NT2/D1 (cell line): ENCODE results near the gene NCKAP1.

Experiments used
- DNase-seq: peaks from one replicate; pipeline ENCODE4 v3.0.0-alpha.2; 2011; ENCODE audit warnings: low read depth, low spot score
- H3K27me3 ChIP-seq: 2 replicates; pipeline ENCODE4 v1.6.0; 2011; ENCODE audit warnings: mild to moderate bottlenecking; ENCODE audit not compliant: insufficient read length, insufficient read depth
- H3K36me3 ChIP-seq: 2 replicates; pipeline ENCODE4 v1.6.1; 2011; ENCODE audit warnings: mild to moderate bottlenecking, low read length, mixed read lengths; ENCODE audit not compliant: insufficient read depth, insufficient read length
- H3K4me1 ChIP-seq: 2 replicates; pipeline ENCODE4 v1.5.1; 2011; ENCODE audit not compliant: insufficient read depth, insufficient read length
- H3K4me3 ChIP-seq: 2 replicates; pipeline ENCODE4 v1.5.1; 2011; ENCODE audit warnings: low read depth; ENCODE audit not compliant: insufficient read length
- H3K9ac ChIP-seq: 2 replicates; pipeline ENCODE4 v1.6.0; 2011; ENCODE audit warnings: low read depth; ENCODE audit not compliant: insufficient read length
- H3K9me3 ChIP-seq: 2 replicates; pipeline ENCODE4 v1.5.1; 2011; ENCODE audit warnings: mild to moderate bottlenecking, low read length; ENCODE audit not compliant: insufficient read depth
- SUZ12 ChIP-seq: IDR thresholded peaks from 2 replicates; pipeline ENCODE4 v1.6.1; 2011; ENCODE audit not compliant: insufficient read length, insufficient read depth; ENCODE audit errors: extremely low read depth
- YY1 ChIP-seq: IDR thresholded peaks from 2 replicates; pipeline ENCODE4 v1.6.1; 2011; ENCODE audit not compliant: insufficient read length, insufficient read depth
- ZNF274 ChIP-seq: IDR thresholded peaks from 2 replicates; pipeline ENCODE4 v1.6.1; 2011; ENCODE audit warnings: mild to moderate bottlenecking, low read depth, low read length

Gene NCKAP1

DNA sequence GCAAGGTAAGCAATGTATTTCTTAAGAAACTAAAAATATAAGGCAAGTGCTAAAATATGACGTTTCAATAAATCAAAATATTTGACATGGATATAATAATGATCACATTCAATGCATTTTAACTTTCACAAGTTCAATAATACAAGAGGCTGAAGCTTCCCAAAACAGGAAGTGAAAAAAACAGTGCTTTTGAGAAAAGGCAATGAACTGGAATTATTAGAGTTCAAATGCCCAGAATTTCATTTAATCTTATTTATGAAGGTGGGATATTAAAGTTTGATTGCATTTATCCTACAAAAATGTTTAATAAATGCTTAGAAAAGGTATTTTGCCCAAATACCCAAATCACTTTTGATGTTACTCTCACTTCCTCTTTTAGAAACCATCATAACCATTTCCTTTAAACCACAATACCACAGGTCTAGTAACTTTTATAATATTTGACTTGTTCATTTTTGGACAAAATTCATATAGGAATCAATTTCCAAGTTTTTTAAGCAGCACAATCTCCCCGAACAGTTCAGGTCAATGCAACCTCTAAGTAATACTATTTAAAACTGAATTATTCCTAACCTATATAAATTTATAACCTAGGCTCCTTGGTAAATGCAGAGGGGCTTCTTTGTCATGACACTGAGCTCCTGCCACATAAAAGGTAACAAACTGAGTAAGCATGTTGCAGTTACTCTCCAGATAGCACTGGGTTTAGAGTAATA lies 2.1 kb downstream of the NCKAP1 start:
- TF ChIP-seq ZNF274 (no peak), SUZ12 (no peak), YY1 (no peak)
- H3K9me3 ChIP-seq: no peaks in the 10 kb centered on the region
- no peaks in the 10 kb centered on the region for H3K4me1 ChIP-seq
- peak overlapping the region; percentile 74 for H3K4me3 ChIP-seq
- peaks cover 17% of the 10 kb centered on the region for H3K27me3 ChIP-seq
- no peak for DNase-seq
- H3K9ac ChIP-seq: peak overlapping the region; percentile 86
- H3K36me3 ChIP-seq: peaks cover 3% of the 10 kb centered on the region

- H3K4me3 ChIP-seq: peak overlapping the region; percentile 10
- no peak for TF ChIP-seq SUZ12
- no peak for TF ChIP-seq ZNF274
- TF ChIP-seq YY1: no peak
- H3K9me3 ChIP-seq: no peaks in the 10 kb centered on the region
- H3K36me3 ChIP-seq: peaks cover 3% of the 10 kb centered on the region
- peak overlapping the region; percentile 86 for H3K9ac ChIP-seq
- H3K27me3 ChIP-seq: peaks cover 17% of the 10 kb centered on the region
- H3K4me1 ChIP-seq: no peaks in the 10 kb centered on the region
- DNase-seq: no peak
Measured at GRCh38 chr2:183035298-183035953, 2.8 kb downstream of the NCKAP1 start.

- Histone ChIP-seq H3K4me1 (no peaks in the 10 kb centered on the region), H3K4me3 (no peak overlapping the region), H3K27me3 (peaks cover 12% of the 10 kb centered on the region), H3K9me3 (no peaks in the 10 kb centered on the region), H3K9ac (no peak overlapping the region), H3K36me3 (peaks cover 3% of the 10 kb centered on the region)
- TF ChIP-seq SUZ12 (no peak), ZNF274 (no peak), YY1 (no peak)
- DNase-seq: no peak
Measured at GRCh38 chr2:183034806-183035205, 3.5 kb downstream of the NCKAP1 start.

- Histone ChIP-seq H3K9ac (no peak overlapping the region), H3K36me3 (peaks cover 3% of the 10 kb centered on the region), H3K4me1 (no peaks in the 10 kb centered on the region), H3K4me3 (no peak overlapping the region), H3K27me3 (peaks cover 3% of the 10 kb centered on the region), H3K9me3 (no peaks in the 10 kb centered on the region)
- TF ChIP-seq ZNF274 (no peak), SUZ12 (no peak), YY1 (no peak)
- no peak for DNase-seq
Measured at GRCh38 chr2:183033951-183034350, 4.3 kb downstream of the NCKAP1 start.

DNA sequence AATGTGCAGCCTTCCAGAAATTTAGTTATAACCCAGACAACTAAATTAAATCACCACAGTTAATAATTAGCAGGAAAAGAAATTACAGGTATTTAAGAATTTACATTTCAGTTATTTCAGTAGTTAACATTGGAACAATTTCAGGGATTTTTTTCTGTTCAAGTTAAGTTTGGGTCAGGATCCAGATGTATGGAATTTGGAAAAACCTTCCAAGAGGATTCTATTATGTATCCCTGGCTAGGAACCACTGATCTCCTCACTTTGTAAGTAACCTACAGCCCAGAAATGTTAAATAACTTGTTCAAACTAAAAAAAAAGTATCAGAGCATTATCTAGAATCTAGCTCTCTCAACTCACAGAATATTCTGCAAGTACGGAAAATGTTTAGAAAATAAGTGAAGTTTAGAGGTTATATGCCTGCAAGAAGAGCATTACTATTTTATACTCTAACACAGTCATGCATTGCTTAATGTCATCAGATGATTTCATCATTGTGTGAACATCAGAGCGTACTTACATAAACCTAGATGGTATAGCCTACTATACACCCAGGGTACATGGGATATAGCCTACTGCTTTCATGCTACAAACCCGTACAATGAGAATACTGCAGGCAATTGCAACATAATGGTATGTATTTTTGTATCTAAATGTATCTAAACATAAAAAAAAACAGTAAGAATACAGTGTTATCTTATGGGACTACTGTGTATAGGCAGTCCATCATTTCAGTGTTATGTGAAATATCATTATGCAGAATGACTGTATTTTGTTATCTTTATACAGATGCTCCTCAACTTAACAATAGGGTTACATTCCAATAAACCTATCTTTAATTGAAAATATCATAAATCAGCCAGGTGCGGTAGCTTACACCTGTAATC lies 6.1 kb downstream of the NCKAP1 start:
- Histone ChIP-seq H3K9ac (no peak overlapping the region), H3K9me3 (no peaks in the 10 kb centered on the region), H3K4me1 (no peaks in the 10 kb centered on the region), H3K4me3 (no peak overlapping the region), H3K27me3 (no peaks in the 10 kb centered on the region), H3K36me3 (peaks cover 3% of the 10 kb centered on the region)
- DNase-seq: no peak
- no peak for TF ChIP-seq SUZ12
- no peak for TF ChIP-seq ZNF274
- no peak for TF ChIP-seq YY1

DNA sequence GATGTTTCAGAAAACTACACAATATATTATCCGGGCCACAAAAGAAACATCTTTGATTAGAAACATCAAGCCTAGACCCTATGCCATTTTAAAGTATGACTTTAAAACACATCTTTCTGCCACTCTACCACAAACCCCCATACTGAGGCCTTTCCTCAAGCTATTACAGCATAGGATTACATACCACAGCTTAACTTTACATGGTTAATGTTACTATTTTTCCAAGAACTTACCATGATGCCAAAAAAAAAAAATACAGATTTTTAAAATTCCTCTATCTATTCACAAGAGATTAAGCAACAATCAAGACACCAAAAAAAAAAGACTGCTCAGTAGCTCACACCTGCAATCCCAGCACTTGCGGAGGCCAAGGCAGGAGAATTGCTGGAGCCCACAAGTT lies 9.0 kb downstream of the NCKAP1 start:
- H3K9me3 ChIP-seq: no peaks in the 10 kb centered on the region
- no peak overlapping the region for H3K9ac ChIP-seq
- H3K27me3 ChIP-seq: no peaks in the 10 kb centered on the region
- no peak overlapping the region for H3K4me3 ChIP-seq
- DNase-seq: no peak
- TF ChIP-seq YY1 (no peak), ZNF274 (no peak), SUZ12 (no peak)
- H3K4me1 ChIP-seq: no peaks in the 10 kb centered on the region
- H3K36me3 ChIP-seq: no peaks in the 10 kb centered on the region
